NCI-H187 treated with DMSO at 0.1 percent for 48 hours (cell line): ENCODE measurements around the gene PHF23.

Experiments used
- DNase-seq: peaks from one replicate; lab custom pipeline; 2025; lab: John Stamatoyannopoulos, UW

Gene PHF23

DNA sequence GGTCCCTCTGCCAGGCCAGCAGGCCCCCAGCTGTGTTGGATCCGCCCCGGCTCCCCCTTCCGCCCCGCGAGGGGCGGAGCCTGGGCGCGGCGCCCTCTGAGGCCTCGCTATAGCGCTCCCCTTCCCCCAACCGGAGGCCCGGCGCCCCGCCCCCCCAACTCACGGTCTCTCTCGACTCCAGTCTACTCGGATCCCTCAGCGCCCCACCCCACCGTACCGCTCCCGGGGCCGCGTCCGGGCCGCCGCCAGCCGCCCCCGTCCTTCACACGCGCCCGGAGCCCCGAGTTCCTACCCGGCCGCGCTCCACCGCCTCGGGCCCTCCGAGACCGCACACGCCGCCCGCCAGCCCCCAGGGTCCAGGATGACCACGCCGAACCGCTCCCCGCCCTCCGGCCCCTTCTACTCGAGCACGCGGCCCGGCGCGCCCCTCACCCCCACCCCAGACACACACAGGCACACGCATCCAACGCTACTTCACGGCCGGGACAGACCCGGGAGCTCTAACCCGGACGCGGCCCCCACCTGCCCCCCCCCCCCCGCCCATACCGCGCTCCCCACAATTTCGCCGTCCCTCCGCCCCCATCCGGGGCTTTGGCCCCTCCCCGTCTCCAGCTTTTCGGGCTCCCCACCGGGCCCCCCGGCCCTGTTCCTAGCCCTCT is 1.4 kb downstream of the PHF23 start:
- DNase-seq, result no peak

DNA sequence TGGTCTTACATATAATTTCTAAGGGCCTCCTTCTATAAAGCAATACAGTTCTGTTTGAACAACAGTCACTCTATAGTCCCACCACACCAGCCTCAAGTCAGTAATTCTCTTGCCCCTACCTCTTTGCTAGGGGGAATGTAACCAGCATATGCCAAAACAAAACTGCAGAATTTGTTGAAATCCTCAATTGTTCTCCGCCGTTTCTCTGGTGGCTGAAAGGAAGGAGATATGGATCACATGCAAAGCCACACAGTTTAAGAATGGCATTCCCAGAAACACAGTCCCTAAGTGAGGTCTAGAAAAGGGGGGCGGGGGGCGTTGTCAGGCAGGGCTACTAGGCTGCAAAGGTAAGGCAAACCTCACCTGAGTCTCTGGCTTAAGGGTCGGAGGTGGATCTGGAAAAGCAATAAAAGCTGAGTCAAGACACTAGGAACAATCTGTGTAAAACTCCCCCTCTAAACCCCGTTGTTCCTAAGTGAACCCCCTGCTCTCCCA is 1.9 kb downstream of the PHF23 start:
- no peak for DNase-seq

DNA sequence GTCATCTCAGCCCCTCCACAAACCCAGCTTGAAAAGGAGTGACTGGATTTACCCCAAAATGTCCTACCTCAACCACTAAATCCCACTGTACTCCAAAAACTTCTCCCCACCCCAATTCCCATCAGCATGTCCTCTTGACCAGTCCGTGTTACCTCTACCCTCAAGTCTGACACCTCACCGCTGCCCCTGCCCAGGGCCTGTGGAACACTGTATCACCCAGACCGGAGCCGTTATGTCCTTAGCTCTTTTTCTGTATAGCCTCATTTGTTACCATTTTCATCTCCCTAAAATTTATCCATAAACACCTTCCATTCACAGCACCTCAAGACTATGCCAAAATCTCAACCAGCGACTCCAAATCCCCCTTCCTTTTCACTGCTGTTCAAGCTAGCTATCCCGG is 2.4 kb downstream of the PHF23 start:
- DNase-seq, result no peak

DNA sequence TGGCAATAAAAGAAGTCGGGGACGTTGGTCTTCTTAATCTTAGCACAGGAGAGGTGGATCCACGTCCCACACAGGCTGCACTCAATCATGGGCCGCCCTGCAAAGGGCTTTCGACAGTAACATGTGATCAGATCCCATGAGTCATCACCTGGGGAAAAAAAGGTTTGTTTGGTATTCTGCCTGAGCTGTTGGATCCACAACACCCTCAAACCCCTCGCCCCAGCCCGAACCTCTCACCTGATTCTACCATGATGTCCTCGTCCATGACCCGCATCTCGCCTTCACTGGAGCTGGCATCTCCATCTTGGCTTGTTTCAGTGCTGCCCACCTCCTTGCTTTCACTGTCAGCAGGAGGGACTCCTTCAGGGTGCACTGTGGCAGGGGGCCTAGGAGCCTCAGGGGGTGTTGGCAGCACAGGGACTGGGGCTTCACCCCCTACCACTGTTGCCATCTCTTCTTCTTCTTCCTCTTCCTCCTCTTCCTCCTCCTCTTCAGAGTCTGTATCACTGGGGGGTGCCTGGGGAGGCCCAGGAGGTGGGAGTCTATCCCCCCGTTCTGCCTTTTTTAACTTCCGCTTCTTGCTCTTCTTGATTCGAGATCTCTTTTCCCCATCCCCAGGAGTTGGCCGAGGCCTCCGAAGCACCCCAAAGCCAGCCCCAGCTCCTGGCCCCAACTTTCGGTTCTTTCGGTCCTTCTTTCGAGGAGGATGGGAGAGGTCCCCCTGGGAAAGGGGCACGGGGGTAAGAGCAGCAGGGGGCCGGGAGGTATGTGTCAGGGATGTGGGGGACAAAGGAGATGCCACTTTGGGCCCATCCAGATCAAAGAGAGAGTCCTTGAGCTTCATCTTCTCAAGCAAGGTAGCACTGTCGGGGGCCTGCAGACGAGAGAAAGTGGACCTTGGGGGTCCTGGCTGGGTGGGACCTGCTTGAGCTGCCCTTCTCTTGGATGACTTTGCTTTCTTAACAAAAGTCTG is 3.3 kb downstream of the PHF23 start:
- no peak for DNase-seq

DNA sequence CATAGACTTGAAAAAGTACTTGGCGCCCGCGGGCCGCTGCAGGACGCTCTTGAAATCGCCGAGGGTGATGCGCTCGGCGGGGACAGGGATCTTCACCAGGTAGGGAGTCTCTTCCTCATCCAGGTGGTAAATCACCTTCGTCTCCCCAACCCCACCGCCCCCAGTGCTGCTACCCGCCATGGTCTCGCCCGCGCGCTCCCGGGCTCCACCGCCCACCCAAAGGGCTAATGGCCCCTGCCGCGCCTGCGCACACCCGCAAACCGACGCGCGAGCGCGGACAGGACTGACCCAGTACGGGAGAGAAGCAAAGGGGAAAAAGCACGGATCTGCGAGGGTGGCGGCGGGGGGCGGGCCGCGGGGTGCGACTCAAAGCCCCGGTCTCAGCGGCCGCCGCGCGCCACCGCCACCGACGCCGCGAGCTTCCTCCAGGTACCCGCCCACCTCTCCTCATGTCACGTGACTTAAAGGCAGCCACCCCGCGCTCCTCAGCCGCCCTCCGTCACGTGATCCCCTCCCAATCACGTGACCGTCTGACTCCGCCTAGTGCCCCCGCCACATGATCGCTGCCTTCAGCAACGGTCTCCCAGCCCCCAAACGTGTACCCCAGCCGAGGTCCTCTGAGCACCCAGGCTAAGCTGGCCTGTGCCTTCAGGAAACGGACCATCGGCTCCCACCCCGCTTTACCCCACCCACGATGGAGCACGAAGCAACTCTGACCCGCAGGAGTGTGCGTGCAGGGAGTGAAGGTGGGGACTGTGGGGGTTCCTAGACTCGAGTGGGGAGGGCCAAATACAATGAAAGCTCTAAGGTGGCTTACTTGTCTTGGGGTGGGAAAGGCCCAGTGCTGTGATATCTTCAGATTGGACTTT is 4.9 kb downstream of the PHF23 start, which contains the start of gene DVL2:
DVL2 (minus strand) TSS at position 435 of the 869 bp plus-strand sequence; CDS start at position 180, 255 bp downstream.
- DNase-seq, result peak; percentile 62

DNA sequence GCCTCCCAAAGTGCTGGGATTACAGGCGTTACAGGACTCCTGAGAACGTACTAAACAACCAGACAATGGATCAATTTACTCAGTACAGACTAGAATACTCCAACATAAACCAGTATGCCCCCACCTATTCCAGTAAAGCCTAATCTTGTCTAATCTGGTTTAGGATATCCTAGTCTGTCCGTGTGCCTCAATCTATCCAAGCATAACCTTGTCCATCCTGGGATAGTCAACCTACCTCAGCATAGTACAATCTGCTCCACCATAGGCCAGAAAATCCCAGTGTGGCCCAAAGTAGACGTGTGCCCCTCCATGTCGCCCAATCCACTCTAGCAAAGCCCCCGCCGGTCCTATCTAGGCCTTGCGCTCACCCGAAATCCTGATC is 5.6 kb downstream of the PHF23 start:
- DNase-seq, result no peak

DNA sequence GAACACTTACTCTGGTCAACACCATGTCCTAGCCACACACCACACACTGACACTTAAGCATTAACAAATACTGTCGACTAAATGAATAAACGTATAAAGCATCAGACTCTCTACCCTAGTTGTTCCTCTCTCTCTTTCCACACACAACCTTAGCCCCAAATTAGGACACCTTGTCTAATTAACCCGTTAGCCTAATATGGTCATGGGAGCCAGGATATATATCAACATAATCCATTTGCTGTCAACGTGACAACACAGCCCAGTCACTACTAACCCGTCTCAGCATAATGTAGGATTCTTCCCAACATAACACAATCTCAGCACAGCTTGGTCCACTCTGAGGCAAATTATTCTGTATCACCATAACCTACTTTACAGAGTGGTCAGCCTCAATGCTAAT is 7.1 kb downstream of the PHF23 start:
- DNase-seq, result no peak

DNA sequence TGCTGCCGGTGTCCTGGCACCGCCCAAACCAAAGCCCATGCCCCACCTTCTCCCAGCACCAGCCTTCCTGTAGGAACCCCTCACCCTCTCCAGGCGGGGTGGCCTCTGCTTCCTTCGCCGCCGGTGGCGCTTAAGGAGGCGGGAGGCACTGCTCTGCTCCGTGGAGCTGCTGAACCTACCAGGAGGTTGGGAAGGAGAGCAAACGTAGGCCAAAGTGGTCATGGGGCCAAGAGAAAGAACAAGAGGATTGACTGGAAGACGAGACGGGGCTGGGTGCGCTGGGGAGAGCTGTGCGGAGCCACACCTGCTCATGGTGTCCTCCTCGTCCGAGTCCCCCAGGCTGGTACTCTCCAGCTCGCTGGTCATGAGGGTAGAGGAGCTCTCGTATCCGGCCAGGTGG is 9.8 kb downstream of the PHF23 start:
- no peak for DNase-seq

DNA sequence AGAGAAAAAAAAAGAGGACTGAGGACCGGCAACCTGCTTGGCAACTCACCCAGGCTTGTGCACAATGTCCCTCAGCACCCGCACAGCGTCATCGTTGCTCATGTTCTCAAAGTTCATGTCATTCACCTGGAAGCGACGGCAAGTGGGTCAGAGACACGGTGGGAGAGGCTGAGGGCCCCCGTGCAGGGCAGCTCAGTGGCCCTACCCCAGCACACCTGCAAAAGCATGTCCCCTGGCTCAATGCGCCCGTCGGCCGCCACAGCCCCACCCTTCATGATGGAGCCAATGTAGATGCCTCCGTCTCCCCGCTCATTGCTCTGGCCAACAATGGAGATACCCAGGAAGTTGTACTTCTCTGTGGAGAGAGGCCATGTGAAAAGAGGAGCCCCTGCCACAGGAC is 10.3 kb downstream of the PHF23 start:
- DNase-seq, result no peak

DNA sequence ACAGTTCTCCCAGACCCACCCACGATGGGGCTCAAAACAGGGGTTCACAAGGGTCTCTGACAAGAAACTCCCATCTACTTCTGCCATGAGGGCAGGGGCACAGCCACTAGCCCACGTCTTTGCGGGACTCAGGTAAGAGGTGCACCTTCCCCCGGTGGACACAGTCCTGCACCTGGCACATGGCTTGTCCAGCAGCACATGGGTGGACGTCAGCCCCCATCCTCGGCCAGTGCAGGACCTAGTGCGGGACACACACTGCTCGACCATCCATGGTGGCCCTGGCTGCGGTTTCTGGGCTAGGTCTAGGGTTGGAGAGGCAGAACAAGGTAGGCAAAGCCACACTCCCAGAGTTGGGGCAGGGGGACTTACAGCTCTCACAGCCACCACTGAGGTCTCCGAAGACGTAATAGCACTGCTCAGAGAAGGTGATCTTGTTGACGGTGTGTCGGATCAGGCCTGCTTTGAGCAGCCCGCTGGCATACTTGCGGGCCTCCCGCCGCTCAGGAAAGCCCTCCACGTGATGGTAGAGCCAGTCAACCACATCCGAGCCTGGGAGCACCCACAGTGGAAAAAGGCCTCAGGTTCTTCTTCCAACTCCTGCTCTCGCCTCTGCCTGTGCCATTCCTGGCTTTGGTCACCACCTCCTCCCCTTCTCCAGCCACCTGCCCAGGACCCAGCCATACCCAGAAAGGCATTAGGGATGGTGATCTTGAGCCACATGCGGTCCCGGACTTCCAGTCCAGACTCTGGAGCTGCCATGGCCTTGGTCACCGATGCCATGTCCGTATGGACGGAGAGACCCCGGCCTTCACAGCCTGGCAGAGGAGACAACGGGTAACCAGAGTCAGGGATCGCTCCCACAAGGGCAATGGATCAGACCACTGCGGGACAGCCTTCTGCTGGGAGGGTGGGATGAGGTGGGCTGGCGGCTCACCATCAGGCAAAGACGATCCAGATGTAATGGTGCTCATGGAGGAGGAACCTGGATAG is 12.2 kb downstream of the PHF23 start:
- DNase-seq, result no peak

DNA sequence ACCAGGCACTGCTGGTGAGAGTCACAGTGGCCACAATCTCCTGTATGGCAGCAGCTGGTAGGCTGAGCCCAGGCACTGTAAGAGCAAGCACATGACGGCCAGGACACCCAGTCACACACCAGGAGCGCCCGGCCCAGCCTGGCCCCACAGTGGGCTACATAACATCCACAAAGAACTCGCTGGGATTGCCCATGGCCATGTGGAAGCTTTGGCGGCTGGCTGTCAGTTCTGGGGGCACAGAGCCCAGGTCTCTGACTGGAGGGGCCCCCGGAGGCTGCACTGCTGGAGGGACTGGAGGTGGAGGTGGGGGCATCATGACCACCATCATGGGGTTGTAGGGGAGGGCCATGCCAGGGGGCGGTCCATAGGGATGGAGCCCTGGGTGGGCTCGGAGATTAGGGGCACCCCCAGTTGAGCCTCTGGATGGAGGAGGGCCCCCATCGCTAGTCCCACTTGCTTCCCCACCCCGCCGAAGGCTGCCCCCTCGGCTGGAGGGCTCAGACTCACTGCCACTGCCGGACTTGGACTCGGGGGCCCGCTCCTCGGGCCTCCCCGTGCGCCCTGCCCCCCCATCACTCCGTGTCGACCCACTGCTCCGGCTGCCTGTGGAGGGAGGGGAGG is 13.4 kb downstream of the PHF23 start:
- DNase-seq, result no peak

DNA sequence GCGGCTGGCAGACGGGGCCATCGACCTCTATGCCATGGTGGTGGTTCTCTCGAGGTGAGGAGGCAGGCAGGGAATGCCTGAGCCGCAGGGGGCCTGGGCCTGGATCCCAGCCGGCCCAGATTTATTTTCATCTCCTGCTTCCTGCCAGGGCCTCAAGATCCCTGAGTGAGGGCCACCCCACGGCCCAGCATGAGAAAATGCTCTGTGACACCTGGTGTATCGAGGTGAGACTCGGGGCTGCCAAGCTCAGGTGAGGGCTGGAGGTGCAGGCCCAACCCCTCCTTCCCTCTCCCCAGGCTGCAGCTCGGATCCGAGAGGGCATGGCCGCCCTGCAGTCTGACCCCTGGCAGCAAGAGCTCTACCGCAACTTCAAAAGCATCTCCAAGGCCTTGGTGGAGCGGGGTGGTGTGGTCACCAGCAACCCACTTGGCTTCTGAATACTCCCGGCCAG is 14.6 kb downstream of the PHF23 start:
- DNase-seq, result no peak

DNA sequence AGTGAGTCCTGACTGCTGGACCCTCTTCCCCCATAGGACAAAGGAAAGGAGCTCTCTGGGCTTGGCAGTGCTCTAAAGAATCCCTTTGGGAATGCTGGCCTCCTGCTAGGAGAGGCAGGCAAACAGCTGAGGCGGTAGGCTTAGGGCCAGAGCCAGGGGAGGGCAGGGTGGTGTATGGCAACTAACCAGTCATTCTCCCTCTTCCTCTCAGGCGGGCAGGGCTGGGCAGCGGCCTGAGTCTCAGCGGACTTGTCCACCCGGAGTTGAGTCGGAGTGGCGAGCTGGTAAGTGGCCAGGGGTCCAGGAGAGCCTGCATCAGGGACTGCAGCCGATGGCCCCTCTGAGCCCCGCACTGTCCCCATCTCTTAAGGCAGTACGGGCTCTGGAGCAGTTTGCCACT is 15.1 kb downstream of the PHF23 start:
- no peak for DNase-seq

DNA sequence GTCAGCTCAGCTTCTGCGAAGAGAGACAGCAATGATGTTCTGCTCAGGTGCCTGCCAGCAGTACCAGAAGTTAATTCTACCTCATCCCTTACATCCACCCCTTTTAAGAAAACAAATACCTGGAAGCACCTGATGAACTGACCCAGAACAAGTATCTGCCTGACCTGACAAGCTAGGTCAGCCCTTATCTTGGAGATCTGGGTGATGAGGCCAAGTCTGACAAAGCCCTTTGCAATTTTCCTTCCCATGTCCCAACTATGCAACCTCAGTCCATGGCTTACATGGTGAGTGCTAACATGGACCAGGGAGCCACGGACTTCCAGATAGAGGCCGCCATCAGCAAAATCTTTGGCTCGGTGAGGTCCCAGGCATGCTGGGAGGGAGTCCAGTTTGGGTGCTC is 15.9 kb downstream of the PHF23 start:
- no peak for DNase-seq

DNA sequence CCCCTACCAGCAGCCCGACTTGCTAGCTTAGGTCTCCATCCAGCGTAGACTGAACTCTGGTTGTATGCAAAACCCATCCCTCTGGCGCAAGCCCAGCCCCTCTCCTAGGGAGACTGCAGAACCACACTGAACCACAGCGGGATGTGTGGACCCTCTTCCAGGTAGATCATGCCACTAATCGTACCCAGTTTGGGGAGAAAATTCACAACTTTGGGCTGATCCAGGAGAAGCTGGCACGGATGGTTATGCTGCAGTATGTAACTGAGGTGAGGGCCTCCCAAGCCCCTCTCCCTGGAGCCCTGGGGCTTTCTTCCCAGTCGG is 16.3 kb downstream of the PHF23 start:
- DNase-seq, result no peak

DNA sequence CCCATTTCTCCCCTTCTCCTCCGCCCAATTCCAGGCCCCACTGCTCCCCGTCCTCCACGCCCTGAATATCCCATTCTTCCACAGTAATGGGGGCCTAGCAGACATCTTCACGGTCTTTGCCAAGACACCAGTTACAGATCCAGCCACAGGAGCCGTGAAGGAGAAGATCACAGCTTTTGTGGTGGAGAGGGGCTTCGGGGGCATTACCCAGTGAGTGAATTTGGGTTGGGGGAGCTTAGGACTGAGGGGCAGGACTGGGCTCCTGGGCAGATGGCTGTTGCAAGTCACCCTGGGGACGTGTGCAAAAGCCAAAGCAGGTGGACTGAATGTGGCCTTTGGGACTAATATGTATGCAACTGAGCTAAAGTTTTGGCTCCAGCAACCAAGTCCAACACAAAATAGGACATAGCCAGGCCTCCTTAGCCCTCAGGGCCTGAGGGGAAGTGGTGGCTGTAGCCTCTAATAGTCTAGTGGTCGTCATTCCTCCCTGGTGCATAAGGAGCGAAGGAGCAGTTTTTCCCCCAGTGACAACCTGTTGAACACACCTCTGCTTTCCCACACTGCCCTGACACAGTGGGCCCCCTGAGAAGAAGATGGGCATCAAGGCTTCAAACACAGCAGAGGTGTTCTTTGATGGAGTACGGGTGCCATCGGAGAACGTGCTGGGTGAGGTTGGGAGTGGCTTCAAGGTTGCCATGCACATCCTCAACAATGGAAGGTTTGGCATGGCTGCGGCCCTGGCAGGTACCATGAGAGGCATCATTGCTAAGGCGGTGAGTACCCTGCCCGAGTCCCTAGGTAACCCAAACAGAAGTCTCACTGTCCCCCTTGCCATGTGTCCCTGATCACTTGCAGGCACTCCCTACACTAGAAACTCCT is 16.9 kb downstream of the PHF23 start:
- DNase-seq, result no peak

DNA sequence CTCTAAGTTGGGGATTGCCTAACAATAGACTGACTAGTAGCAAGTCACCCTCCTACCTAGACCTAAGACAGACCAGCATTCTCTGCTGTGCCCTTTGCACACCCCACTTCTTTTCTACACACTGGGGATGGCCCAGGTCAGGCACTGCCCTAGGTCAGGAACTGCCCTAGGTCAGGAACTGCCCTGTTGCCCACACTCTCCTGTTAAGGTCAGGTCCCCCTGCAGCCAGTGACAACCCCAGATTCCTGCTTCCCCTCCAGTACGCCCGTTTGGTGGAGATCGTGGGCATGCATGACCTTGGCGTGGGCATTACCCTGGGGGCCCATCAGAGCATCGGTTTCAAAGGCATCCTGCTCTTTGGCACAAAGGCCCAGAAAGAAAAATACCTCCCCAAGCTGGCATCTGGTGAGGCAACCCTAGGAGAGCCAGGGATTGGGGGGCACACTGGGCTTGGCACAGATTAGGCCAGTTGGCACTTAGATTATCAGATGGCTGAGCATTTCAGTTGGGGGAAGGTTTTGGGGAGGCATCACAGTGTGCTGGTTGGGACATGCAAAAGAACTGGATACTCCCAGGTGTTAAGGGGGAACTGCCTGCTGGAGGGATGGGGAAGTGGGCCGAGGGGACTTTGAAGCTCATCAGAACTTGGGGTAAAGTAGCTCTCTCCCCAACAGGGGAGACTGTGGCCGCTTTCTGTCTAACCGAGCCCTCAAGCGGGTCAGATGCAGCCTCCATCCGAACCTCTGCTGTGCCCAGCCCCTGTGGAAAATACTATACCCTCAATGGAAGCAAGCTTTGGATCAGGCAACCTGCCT is 17.8 kb downstream of the PHF23 start:
- DNase-seq, result no peak

DNA sequence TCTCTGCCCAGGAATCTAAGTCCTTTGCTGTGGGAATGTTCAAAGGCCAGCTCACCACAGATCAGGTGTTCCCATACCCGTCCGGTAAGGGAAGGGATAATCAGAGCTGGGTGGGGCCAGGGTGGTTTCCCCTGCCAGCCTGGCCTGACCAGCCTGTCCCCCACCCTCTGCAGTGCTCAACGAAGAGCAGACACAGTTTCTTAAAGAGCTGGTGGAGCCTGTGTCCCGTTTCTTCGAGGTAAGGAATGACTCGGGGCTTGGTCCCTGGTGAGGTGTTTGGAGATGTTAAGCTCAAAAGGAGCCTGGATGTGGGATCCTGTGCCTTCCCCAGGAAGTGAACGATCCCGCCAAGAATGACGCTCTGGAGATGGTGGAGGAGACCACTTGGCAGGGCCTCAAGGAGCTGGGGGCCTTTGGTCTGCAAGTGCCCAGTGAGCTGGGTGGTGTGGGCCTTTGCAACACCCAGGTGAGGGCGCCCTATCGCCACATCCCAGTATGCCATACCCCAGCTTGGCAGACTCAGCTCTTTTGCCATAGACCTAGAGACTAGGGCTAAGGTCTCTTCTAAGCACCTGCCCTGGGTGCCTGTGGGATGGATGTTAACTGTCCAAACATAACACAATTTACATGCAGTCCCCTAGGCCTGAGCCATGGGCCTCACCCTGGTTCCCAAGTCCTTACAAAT is 18.5 kb downstream of the PHF23 start:
- no peak for DNase-seq
